NCI-H1694 treated with DMSO at 0.1 percent for 48 hours (cell line): ENCODE data around the gene MEF2C.

Experiments
- DNase-seq: peaks from one replicate; lab custom pipeline; 2025; lab: John Stamatoyannopoulos, UW

The MEF2C gene

DNA sequence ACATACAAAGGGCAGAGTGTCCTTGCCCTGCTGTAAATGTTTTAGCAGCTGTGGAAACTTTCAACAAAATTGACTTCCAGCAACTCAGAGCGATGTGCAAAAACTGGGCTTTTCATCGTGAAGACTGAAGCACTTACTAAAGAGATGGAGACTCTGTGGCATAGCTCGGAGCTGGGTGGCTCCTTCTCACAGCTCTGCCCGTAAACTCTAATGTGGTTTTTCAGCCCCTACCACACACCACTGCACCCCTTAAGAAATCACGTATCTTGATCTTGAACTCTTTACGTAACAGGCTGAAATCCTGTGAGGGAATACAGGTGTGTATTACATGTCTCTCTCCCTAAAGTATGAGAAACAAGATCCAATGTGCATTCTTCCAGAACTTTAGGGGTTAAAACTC lies 124.4 kb downstream of the MEF2C start:
- DNase-seq, result no peak

GRCh38 chr5:88758184-88758583 lies 124.8 kb downstream of the MEF2C start:
- DNase-seq, result no peak

DNA sequence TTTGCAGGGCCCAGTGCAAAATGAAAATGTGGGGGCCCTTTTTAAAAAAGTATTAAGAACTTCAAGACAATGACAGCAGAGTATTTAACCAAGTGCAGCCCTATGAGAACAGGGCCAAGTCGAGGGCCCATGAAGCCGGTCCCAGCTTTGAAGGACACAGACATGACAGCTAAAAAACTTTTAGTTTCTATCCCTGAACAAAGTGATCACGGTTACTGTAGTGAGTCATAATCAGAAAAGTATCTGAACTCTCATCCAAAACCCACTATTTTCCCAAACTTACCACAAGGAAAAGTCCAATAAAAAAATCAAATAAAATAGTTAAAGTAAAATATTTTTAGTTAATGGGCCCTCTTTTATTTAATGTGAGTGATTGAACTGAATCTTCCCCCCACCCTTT lies 126.0 kb downstream of the MEF2C start:
- no peak for DNase-seq

DNA sequence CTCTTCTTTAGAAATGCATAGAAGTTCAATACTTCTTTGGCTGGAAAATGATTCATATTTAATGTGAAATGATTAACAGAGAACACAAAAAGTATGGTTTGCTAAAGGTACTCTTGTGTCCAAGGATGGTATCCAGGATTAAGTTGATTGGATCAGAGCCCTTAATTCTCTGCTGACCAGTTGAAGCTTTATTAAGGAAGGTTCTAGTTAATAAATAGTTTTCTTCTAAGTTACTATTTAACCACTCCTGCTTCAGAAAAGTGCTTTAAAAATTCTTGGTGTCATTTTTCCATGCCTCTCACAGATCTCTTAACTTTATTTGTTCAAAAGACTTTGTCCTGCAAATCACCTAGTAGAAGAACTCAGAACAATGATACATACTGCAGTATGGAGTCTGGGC lies 134.3 kb downstream of the MEF2C start:
- DNase-seq, result no peak

DNA sequence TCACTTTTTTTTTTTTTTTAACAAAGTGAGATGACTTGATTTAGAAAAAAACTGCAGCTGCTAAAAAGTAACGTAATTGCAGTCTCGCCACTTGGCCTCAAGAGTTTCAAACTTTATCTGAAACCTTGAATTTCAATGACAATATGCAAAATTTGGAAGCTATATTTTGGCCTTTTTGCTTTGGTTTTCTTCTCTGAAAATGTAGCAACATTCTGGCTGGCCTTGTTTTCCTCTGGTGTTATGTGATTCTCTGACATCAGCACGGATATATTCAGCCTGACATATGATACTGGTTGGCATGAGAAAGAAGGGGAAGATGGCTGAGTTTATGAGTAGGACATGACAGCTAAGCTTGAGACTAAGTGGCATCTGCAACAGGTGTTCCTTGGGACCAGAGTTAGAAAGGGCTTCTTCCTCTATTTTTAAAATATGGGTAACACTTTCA lies 136.5 kb downstream of the MEF2C start:
- no peak for DNase-seq

DNA sequence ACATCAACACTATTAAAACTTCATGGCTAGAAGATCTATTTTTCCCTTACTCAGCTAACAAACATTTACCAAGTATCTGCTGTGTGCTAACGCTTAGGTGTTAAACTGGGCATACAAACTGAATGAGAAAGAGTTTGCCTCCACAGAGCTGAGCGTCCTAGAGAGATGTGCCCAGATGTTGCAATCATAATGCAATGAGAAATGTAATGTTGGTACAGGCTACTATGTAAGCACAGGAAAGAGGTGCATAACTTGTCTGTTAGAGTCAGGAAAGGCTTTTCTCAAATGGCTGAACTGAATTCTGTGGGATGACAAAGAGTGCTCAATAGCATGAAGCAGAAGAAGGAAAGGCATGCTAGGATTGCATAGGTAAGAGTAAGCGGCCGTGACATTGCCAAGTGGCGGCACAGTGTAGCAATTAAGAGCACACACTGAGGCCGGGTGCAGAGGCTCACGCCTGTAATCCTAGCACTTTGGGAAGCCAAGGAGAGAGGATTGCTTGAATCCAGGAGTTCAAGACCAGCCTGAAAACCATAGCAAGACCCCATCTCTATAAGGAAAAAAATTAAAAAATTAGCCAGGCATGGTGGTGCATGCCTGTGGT lies 137.8 kb downstream of the MEF2C start:
- DNase-seq, result no peak

DNA sequence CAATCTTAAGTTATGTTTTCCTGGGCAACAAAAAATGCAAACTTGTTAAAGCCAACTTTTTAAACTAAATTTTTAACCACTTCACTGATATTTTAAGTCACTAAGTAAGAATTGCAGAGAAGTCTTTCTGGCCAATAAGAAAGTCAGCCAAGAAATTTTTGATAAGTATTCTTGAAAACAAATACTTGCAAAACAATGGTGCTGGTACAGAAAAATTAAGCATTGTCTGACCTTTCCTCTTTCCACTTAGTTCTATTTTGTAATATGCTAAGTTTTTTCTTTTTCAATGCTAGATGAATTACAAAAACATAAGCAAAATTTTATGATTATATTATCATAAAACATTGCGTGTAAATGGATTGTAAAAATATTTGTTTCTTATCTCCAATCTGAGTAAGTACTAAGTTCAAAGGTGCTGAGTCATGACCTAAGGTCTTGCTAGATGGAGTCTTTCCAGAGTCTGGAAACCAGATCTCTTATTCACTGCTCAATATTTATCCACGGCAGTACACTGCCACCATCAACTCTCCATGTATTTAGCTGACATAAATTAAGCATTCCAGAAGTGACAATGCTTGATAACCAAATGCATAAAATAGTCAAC lies 139.7 kb downstream of the MEF2C start:
- DNase-seq, result no peak

GRCh38 chr5:88741964-88742363 lies 141.0 kb downstream of the MEF2C start:
- no peak for DNase-seq

- no peak for DNase-seq
Observed at GRCh38 chr5:88740604-88741185, 142.3 kb downstream of the MEF2C start.

- DNase-seq, result no peak
Observed at GRCh38 chr5:88736494-88736893, 146.5 kb downstream of the MEF2C start.

DNA sequence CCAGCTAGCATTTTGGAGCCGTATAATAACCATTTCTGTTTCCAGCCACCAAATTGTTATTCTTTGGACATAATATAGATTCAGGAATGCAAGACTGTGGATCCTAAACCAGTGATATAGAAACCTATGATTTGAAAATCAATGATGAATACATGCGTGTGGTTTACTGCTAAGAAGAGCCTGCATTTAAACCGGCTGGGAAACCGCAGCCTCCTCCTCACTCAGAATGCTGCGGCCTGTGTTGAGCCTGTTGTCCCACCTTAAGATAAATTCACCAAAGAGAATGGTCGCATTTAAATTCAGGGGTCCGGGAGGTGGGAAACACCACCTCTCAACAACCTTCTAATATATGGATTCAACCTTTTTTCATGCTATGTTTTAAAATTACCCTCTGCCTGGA lies 148.0 kb downstream of the MEF2C start:
- no peak for DNase-seq

DNA sequence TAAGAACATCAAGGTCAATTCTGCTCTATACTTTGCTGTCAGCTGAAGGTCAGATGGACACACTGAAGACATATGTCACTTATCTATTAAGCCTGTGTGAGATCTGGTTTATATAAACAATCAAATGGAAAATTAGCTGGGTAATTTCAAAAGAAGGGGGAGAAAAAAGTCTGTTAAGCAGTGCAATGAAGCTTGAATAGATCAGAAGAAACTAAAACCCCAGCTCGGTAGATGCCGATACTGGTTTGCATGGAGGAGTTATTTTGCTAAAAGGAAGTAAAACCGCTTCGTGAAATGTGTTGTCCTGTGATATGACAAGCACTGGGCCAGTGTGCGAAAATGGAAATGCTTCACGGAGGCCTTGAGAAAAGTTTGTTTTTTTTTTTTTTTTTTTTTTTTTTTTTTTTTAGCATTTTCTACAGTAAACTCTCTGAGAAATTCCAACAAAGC lies 148.8 kb downstream of the MEF2C start:
- no peak for DNase-seq

DNA sequence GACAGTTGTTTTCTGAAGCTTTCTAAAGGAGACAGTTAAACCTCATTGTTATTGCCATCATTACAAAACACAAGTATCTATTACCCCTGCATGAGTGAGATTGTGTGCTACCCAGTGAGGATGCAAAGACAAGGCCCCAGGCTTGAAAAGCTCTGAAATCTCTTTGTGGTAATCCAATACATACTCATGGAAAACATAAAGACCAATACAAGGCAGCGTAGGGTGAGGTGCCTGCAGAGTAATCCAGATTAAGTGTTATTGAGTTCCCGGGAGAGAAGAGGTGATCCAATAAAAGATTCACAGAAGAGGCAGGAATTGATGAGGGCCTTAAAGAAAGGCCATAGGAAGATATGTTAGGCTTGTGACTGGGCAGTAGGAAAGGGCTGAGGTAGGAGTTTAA lies 150.1 kb downstream of the MEF2C start:
- DNase-seq, result no peak

GRCh38 chr5:88732181-88732633 lies 150.8 kb downstream of the MEF2C start:
- no peak for DNase-seq

- no peak for DNase-seq
Observed at GRCh38 chr5:88729829-88730182, 153.2 kb downstream of the MEF2C start.

DNA sequence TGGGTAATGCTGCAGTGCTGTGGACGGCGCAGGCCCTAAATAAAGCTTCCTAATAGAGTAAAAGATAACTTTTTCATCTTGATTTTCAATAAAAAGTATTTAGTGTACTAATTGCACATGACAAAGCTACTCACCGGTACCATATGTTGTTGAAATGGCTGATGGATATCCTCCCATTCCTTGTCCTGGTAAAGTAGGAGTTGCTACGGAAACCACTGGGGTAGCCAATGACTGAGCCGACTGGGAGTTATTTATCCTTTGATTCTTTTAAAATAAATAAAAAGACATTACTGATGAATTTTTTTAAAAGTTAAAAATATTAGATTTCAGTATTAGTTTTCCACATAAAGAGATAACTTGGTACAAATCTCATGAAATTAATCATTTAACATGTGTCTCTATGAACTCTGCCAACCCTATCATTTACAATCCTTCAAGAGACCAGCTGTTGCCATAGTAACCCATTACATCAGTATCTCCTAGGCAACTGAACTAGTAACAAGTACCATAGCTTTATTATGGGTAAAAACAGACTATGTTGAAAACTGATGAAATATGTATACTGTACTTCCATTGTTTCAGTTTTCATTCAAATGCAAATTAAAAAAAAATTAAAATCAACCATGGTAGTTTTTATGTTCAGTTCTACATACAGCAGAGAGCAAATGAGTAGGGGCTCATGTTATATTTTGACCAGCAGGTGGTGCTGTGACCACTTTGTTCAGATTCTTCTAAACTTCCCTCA lies 153.7 kb downstream of the MEF2C start:
- peak; percentile 45 for DNase-seq

GRCh38 chr5:88727705-88728313 lies 155.2 kb downstream of the MEF2C start:
- DNase-seq, result no peak

DNA sequence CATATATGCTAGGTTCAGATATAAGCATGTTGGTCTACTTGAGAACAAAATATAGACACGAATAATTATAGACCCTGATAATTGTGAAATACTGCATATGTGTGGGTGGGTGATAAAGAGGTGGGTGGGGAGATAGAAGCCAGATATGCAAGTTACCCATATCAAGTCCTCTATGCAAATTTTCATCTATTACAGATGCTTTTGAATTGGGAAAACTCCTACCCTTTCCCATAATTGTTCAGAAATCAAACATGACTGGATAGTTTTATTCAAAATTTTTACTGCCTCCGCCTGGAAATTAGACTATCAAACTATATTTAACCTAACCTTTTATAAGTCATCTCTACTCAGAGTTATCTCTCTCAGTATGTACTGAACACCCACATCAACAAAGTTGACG lies 157.5 kb downstream of the MEF2C start:
- DNase-seq, result no peak

DNA sequence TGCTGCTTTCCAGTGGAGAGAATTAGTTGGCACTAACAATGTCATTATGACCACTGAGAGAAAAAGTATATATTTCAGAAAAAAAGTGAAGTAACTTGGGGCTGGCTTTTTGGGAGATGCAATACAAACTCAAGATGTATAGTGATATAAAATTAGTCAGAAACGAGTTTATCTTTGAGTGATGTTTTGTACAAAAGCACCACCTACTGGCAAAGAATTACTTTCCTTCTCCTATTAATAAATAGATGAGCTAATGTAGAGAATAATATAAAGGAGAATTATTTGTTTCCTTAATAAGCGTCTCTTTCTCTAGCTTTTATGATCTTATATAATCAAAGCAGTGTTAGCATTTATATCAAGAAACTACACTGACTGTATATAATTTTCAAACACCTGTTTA lies 158.8 kb downstream of the MEF2C start:
- DNase-seq, result peak; percentile 15

DNA sequence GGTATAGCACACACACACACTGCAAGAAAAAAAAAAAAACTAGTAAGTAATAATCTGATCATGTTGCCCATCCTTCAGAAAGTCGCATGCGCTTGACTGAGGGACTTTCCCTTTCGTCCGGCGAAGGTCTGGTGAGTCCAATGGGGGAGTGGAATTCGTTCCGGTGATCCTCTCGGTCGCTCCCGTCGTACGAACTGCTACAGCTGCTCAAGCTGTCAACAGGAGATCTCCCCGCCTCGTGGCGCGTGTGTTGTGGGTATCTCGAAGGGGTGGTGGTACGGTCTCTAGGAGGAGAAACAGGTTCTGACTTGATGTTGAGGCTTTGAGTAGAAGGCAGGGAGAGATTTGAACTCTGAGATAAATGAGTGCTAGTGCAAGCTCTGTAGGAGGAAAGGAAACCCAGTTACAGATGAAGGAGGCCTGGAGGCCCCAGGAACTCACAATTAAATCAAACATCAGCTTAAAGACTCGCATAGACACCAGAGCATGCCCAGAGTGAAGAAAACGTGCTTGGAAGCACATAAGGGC lies 160.4 kb downstream of the MEF2C start:
- no peak for DNase-seq

- DNase-seq, result no peak
Observed at GRCh38 chr5:88719434-88719833, 163.6 kb downstream of the MEF2C start.

GRCh38 chr5:88718736-88719135 lies 164.2 kb downstream of the MEF2C start:
- no peak for DNase-seq
